Measurements from ENCODE around the gene TMIGD2.

GRCh38 chr19:4350726-4351125 is 48.5 kb upstream of the TMIGD2 start:
- no peak for TF ChIP-seq CTCF (conservative IDR thresholded peaks at IDR 0.05 in 1 of 2, IDR thresholded peaks at IDR 0.05 in 1 of 2; ENCODE audit: extremely low read depth in 1 of 2, insufficient read depth in 1 of 2, low read depth in 1 of 2, low read length in 2 of 2)
- no peak for TF ChIP-seq EZH2 (IDR thresholded peaks at IDR 0.05; ENCODE audit: borderline replicate concordance, low read length)
